ENCODE data around the gene GPC6.

Gene GPC6

DNA sequence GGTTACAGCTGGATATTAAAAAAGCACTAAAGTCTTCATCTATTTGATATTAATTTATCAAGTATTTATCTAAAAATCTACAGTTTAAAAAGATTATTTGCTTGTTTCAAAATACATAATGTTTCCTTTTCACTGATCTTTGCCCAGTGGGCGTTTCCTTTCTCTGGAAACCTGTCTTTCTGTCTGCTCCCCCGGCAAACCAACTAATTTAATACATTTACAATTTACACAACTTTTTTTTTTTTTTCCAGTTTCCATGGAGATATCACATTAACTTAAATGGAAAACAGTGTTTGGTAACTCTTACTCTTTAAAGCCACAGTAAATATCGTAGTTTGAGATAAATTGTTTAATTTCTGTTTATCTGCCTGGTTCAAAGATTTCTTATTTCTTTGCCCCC lies 5.3 kb downstream of the GPC6 start:
- DNase-seq: no peak

DNA sequence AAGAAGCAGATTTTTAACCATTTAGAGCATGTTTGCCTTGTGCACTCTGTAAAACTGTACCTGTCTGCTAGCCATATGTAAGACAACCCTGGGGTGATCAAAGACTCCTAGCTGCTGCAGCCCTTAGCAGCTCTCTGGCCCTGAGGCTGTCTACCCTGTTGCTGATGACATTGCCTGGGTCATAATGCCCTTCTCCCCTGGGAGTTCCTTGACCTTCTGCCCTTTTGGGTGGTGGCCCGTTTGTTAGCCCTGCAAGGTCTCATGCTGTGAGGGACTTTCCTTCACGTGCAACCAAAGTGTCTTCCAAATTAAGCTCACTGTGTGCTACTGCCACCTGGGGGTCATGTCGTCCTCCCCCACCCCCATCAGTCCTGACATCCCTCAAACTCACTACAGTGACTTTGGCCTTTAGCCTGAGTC lies 7.4 kb downstream of the GPC6 start:
- DNase-seq: no peak

DNA sequence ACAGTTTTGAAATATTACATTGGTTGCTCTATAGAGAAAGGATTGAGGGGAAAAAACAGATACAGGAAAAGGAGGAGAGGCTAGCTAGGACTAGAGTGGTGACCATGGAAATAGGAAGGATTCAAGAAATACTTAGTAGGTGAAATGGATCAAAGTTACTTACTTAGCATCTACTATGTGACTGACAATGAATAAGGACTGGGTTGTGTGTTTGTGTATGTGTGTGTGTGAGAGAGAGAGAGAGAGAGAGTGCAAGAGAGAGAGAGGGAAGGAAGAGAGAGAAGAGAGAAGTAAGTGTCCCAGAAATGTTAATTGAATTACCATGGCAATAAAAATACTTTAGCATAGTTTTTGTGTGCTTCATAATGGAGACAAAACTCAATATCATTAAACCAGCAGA lies 7.9 kb downstream of the GPC6 start:
- DNase-seq: no peak

DNA sequence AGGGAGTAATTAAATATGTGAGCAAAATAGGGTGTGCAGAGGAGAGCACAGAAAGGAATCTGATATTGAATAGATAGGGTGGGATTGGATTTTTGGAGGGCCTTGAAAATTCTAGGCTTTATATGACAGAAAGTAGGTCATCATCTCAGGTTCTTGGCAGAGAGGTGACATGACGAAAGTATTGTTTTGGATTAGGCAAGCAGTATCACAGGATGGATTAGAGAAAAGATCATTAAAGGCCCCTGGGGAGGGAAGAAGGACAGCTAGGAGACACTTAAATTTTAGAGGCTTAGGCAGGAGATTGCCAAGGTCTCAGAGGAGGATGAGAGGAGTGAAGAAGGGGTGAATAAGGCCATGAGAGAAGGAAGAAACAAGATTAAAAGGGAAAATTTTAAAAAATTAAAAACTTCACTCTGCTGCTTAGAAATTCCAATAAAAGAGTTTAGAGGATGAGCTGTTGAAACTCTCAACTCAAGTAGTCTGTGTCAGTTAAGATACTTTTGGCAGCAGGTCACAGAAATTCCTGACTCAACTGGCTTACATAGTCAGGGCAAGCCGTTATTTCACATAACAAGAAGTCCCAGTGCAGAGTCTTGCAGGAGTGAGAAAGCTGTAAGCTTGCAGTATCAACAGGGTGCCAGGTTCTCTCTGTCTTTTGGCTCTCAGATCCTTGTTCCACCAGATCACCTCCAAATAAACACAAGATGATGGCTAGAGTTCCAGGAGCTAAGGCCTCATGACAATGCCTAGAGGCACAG lies 8.8 kb downstream of the GPC6 start:
- no peak for DNase-seq

DNA sequence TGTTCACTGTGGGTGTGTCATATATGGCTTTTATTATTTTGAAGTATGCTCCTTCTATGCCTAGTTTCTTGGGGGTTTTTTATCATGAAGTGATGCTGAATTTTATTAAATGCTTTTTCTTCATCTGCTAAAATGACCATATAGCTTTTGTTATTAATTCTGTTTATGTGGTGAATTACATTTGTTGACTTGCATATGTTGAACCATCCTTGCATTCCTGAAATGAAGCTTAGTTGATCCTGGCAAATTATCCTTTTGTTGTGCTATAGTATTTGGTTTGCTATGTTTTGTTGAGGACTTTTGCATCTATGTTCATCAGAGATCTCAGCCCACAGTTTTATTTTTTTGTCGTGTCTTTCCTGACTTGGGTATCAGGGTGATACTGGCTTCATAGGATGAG lies 12.1 kb downstream of the GPC6 start:
- DNase-seq: no peak

DNA sequence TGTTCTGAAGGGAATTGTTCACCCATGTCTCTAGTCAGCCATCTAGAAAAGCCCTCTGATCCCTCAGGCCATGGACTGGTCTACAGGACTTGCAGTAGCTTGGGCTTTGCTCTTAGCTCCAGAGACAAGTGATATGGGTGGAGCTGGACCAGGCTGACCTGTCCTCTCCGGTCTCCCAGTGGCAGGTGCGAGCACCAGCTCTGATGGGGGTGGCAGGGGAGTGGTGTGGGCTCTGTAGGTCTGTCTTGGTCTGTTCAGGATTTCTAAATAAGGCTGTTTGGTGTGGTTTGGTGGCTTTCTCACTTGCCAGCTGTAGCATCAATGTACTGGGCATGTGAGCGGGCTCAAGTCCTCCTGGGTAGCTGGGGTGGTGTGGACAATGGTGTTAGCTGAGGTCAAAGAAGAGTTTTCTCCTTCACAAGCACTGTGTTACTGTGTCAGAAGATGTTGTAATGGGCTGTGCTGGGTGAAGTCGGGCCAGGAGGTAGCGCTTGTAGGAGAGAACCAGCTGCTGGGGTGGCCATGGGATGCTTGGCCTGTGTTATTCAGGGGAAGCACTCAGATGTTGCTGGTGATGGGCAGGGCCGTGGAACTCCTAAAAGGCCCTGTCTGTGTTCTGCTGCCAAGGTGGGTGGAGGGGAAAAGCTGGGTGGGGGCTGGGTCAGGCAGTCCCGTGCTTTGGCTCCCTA lies 16.9 kb downstream of the GPC6 start:
- DNase-seq: no peak

DNA sequence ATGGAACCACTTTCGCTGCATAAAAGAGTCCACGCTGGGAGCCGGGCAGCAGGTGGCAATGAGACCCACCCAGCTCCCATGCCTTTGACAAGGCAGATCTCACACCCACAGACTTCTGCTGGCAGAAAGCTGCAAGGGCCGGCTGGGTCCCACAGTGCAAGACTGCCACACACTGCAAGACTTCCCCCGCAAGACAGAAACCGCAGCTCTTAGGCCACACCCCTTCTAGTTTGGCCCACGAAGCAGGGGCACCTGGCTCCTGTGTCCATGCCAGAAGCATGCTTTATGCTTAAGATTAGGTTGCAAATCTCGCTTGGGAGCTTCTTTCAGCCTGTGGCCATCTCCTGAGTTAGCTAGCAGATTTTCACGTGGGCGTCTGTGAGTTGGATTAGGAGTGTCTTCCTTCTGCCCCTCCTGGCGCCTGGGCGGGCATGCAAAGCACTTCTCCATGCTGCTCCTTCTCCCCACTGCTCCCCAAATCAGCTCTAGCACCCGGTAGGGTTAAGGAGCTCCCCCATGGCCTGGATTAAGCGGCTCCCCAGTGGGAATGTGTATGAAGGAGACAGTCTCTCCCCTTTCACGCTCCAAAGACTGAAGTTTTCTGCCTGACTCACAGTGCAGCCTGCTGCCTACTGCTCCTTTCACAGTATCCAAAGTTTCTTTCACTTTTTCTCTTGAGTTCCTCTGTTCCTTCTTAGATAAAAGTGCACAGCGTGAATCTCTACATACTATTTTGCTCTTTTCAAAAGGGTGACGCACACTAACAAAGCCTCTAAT lies 17.7 kb downstream of the GPC6 start:
- DNase-seq: no peak

DNA sequence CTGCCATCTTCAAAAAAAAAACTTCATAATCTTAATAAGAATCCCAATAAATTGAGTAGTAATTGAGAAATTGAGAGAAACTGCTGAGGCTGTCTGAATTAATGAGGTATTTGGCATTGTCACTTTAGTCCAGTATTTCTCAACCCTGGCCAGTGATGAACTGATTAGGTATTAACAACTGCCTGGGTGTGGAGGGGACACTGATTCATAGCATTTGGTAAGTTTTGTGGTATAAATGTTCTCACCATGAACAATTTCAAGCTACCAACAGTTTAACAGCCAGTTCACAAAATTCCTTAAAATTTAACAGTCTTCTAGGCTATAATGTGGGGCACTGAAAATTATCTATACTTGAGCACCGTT lies 18.3 kb downstream of the GPC6 start:
- DNase-seq: no peak

DNA sequence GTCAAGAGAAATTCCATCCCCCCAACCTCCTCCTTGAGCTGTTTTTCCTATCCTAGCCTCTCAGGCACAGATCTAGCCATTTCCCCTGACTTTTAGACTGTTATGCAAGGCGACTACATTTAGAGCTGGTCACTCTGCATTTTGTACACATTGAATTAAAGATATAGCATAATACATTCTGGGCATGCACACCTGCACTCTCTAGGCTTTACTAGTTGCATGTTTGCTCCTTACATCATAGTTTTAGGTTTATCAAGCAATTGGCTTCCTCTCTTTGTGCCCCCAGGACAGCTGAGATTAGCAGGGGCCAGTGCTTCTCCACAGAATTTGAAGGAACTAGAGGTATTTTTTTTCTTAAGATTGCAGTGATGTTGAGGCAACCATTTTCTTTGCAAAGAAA lies 19.5 kb downstream of the GPC6 start:
- no peak for DNase-seq

DNA sequence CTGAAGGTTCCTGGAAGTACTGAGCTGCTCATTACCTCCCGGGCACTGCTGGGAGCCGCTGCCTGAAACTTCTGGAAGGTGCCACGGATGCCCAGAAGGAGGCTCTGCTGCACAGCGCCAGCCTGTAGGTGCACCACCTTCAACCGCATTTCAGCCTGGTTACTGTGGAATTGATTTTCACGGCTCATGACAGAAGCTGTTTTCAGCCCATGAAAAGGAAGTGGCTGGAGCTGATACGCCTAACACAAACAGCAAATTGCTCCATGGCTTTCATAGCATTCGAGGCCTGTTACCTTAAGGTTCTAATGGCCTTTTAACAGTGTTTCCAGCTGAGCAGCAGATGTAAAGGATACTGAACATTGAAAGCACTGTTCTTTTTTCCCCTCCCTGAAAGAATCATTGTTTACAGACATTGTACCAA lies 22.0 kb downstream of the GPC6 start:
- no peak for DNase-seq

DNA sequence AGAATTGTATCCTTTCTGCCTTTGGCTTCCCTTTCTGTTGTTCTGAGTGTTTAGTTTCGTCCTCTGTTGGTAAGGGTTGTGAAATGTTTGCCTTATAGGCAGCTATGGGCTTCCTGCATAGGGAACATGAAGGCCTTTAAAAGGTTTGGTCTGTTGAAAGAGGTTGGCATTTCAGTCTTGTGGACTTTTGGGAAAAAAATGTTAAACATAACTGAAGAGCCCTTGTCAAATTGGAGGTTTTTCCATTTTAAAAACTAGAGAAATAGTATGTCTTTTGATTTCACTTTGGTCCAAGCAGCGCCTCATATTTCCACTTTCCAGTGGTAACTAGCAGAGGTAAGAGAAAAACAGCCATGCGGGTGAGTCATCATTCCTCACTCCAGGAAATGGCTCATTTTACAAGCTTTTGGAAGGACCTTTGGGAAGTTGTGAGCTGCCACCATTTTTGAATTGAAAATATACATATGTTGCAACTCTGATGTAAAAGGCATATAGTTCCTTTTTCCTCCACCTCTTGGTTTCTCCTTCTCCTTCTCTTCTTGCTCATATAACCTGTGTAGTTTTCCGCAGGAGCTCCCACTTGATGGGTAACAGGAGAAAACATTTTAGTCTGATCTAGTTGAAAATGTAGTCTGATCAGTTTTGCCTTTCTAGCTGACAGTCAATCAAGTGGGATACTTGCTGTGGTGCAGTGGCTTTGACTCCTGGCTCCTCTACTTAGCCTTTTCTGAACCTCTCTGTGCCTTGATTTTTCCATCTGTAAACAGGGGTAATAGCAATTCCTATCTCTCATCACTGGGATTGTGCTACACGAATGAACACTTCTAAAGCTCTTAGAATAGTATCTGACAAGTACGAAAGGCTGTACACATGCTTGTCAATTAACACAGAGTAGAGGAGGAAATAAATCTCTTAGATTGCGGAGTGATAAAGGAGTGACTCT lies 23.0 kb downstream of the GPC6 start:
- DNase-seq: no peak

DNA sequence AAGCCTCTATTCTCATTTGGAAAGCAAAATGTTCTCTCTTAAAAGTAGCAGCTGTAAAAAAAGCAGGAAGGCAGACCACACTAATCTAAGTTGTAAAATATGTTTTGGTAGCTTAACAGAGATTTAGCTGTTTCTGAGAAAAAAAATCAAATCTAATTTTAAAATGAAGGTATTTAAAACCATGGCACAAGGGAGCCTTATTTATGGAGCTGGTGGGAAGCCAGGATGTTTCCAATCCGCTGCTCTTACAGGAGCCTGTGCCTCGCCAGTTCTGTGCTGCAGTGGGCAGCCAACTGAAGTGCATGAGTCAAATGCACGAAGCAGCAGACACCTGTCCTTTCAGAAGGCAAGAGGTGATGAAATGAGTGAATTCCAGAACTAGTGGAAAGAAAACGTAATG lies 28.2 kb downstream of the GPC6 start:
- no peak for DNase-seq

DNA sequence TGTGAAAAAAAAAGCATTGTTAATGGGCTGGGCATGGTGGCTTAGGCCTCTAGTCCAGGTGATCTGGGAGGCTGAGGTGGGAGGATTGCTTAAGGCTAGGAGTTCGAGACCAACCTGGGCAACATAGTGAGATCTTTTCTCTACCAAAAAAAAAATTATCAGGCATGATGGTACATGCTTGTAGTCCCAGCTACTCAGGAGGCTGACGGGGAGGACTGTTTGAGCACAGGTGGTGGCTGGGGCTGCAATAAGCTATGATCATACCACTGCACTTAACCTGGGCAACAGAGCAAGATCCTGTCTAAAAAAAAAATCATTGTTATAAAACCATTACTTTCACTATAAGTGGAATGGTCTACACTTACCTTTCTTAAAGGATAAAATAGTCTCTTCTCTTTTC lies 30.4 kb downstream of the GPC6 start:
- DNase-seq: no peak

DNA sequence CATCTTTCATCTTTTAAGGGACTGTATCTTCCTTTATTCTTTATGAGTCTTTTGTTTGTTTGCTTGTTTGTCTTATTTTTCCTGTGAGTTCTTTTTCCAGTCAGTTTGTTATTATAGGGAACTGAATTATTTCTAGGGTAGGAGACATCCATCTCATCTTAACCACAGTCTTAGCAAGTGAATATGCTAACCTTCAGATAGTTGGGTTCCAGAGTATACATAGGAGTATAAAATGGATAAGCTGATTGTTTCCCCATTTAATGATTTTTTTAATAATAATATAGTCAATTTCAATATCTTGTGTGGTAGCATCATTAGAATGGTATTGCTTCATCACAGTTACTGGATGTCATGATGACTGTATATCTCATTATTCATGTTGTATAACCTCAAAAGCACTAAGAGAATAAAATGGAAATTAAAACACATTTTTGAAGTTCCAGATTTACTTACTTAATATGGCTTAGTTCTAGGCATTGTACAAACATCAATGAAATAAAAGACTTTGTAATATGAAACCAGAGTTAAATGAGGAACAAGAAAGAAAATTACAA lies 33.0 kb downstream of the GPC6 start:
- DNase-seq: no peak

DNA sequence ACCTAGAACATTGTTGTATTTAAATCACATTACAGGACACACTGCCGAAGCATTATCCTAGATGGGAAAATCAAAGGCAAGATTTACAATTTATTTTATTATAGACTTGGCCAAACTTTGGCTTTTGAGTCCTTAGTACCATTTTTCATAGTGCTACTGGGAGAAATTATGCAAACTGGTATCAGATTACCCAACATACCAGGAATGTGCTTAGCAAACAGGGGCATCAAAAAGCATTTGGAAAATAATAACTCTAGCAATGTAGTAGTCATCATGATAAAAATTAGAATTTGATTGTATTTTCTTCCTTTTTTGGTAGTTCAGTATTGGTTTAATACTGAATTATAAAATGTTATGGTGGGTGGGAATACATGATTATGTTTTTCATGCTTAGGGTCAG lies 34.0 kb downstream of the GPC6 start:
- DNase-seq: no peak

DNA sequence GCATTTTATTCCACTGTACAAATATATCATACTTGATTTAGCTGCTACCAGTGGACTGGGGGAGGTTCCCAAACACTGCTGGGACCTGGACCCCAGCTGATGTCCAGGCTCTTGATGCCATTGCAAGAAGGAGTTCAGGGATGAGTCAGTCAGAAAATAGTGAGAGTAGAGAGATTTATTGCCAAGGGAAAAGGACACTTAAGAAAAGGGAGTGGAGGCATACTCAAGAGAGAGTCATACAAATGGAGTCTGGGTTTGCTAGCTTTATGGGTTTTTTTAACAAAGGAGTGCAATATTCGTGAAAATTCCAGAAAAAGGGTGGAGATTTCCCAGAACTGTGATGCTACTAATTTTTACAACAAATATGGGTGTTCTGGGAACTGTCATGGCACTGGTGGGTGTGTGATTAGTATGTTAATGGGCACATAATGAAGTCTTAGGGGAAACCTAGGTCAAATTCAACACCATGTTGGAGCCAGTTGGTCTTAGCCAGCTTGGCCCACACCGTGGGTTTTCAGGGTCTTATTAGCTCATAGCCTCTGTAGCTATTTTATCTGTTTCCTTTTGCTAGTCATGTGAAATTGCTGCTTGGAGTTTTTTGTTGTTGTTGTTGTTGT lies 36.2 kb downstream of the GPC6 start:
- DNase-seq: no peak

DNA sequence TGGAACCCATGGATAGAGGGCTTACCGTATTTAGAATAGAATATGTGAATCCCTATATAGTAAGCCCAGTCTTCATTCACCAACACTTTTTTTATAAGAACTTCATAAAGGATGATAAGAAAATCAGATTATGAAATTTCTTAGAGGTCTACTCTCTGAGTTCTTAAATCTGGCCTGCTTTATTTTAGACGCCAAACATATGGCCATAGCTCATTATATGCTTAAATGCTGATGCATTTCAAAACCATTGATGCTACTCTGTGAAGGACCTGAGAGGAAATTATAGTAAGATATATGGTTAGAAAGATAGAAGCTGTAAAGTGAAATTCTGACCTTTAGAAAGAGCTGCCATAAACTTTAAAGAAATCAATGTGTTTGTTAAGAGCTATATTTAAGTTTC lies 38.3 kb downstream of the GPC6 start:
- DNase-seq: no peak

DNA sequence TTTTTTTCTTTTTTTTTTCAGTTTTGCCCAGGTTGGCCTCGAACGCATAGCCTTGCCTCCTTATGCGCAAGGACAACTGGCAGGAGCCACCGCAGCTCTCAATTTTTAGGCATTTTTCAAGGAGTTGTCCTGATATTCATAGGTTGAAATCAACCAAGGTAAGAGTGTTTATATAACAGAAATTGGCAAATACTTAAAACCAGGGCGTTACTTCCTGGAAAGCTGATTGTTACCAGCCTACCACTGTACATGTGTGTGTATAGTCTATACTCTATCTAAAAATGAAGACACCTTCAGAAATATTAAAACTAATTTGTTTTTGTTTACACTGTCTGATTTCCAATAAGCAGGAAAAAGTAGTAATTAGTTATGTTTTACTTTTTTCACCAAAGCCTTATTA lies 39.2 kb downstream of the GPC6 start:
- DNase-seq: no peak

DNA sequence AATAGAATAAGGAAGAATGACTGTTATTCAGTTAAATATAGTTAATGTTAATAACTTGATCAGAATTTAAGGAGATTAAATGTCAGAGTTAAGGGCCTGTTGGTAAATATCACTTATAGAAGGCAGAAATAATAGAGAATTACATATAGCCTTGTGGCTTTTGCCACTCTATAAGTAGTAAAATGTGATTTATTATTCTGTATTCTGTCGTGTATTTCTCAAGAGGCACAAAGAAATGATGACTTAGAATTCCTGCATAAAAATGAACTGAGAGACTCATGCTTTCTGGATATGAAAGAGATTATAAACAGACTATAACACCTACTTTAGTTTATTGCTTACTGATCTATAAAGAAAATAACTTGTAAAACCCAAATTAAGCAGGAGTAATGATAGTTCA lies 40.1 kb downstream of the GPC6 start:
- DNase-seq: no peak

DNA sequence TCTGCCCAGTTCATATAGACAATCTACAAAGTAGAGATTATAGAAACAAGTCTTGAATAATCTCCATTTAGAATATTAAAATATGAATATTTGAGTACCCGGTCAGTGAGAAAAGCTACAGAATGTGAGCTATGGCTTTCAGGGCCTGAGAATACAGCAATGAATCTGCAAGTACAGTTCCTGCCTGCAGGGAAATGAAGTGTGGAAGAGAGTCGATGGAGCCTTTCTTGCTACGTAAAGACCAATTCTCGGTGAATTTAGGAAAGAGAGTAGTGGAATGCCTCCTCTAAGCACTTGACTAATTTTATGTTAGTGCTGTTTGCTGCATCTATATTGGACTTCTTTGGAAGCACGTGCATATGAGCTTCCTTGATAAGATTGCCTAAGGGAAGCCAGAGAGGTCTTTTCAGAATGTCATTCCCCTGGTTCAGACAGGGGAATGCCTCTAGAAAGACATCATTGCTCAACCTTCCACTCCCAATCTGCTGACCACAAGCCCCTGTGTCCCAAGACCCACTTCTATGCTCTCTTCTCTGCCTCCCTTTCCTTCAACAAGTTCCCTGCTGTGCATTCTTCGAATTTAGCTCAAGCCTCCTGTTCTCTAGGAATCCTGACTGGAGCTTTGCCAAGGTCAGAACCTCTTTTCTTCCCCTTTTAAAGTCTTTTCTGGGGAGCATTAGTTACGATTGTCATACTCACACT lies 41.9 kb downstream of the GPC6 start:
- no peak for DNase-seq
